ENCODE measurements around the gene FBXO36.

The FBXO36 gene

DNA sequence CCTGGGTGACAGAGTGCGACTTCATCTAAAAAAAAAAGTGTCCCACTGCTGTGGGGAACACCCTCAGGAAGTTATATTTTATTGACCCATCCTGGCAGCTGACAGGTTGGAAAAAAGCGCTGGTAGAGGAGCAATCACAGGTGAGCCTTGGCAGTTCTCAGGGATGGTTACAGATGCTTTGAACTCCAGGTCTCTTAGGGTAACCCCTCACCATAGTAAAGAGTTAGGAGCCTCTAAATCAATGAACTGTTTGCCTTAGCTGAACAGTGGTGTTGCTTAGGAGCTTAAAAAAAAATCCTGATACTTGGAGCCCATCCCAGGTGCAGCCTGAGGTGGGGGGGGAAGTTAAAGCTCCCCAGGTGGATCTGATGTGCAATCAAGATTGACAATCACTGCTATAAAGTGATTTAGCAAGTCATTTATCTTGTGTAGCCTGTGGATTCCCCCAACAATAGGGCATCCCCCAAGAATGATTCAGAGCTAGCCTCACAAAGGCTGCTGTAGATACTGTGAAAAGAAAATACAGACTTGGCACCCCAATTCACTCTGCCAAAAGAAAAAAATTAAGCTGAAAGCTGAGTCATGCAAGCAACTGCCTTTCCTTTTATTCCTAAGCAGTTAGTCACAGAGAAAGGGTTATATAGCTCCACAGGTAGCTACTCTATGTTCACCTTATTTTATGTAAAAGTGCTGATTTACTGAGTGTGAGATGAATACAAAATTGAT is 131.6 kb downstream of the FBXO36 start:
- DNase-seq: no peak

DNA sequence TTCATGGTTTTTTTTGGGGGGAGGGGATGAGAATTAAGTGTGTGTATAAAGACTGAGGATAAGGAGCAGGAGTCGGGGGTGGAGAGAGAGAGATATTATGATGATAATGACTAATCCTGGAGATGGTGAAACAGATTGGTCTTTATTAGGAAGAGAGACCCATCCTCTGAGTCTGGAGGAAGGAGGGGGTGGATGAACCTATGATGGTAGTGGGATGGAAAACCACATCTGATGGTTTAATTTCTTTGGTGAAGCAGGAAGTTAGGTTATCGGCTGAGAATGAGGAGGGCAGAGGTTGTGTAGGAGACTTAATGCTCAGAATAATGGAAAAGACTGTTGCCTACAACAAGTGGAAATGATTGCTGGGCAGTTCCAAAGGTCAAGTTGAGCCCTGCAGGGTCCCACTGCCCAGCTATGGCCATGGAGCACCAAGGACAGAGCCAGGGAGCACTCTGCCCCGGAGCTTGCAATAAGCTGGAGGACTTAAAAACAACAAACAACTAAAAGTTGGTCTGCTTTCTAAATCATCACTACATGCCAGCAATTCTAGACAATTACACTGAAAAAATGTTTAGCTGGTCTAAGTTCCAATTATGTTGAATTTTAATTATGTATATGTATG is 138.5 kb downstream of the FBXO36 start:
- DNase-seq: no peak
